ENCODE data around the gene MED28.

Gene MED28

DNA sequence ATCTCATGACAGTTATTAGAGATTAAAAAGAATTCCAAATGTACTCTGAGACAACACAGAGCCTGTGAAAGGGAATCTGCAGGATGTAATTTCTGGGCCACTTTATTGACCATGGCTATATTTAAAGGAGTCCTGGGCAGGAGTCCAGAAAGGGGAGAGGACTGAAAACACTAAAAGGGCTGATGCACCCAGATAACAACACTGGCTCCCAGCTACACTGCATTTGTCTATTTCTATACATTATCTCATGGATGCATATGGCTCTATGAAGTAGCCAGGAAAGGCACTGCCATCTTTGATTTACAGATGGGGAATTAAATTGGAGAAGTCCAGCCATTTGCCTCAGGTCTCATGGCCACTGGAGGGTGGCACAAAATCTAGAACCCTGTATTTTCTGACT, 56.0 kb downstream of the MED28 start:
- no peak for DNase-seq

DNA sequence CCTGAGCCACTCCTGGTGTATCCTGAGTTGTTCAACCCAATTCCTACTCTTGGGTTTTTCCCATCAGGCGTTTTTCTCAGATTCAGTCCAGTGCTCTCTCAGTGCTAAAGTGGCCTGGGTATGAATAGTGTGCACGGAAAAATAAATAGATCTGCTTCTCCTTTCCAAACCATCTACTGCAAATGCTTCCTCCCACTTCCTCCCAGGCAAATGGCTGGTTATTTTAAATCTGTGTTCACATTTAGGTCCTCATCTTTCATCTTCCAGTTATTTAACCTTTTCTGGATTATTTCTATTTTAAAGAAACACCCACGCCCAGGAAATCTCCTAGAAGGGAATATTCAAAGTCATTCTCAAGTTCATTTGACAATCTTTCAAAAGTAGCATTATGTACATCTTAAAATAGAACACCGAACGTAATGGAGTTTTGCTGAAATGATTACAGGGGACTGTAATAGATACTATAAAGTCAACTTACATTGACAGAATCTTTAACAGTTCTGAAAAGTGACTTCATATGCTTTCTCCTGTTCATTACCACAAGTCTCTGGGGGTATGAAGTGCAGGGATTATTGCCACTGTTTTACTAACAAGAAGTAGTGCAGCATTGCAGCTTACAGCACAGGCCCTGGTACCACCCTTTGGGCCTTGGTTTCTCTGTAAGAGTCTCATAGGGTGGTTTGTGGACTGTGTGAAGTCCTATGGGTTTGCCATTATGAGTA, 66.3 kb downstream of the MED28 start:
- no peak for DNase-seq

DNA sequence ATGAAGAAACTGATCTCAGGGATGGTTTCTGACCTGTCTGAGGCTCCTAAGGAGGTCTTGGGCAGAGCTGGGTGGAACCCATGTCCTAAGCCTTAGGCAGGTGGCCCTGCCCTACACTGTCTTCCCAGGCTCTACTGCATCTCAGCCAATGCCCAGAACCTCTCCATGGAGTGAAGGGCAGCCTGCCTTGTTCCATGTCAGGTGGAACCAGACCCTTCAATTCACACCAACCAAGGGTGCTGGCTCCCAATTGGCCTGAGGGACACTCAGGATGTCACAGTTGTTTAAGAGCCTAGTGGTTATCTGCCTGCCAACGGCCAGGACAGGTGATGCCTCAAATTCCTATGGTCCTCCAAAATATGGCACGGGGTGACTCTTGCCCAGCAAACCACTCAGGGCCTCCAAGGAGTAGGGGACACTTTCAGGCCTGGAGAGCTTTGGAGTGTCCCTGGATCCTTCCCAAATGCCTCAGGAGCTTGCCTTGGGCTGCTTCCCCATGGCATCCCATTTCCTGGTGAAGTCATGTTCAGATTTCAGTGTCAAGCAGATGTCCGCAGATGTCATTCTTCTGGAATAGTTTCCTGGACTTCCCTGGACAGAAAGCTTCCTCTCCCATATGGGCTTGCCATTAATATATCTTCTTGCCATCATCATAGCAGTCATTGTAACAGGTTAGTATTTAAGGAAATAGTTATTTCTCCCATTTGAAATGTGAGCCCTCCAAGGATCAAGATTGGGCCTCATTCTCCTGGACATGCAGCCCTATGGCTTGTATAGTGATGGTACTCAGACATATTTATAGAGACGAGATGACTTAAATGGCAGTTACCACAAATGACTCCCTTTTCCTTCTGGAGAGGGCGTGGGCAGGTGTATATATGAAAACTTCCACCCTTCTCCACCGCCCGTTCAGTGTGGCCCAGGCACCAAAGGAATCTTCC, 67.1 kb downstream of the MED28 start:
- DNase-seq = no peak

DNA sequence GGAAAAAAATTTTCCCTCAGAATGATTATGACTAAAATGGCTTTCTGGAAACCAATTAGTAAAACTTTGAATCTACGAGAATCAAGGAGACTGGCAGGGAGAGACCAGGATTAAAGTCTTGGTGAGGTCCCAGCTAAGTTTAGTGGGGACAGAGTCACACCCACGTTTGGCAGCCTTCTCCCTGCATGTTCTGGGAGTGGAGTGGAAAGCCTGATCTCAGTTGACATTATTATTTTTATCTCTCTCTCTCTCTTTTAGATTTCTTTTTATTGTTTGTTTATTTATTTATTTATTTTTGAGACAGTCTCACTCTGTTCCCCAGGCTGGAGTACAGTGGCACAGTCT, 67.8 kb downstream of the MED28 start:
- DNase-seq = no peak
